Peyer's patch (tissue), 4 donors: Measurements from ENCODE around the gene SURF1.

Experiments used
- CTCF ChIP-seq, 6 experiments: fragments of 450-650 bp in 4 of 6; fragments of 200-600 bp in 2 of 6; sonication (generic) in 1 of 6; IDR thresholded peaks; one replicate each; pipeline ENCODE4 v1.5.1; 2017 to 2019; ENCODE audit warnings: antibody characterized with exemption in 6 of 6, mild to moderate bottlenecking in 3 of 6, moderate library complexity in 1 of 6
- POLR2A ChIP-seq, 2 donors: fragments of 450-650 bp; IDR thresholded peaks; one replicate each; pipeline ENCODE4 v1.5.1; 2017; ENCODE audit warnings: antibody characterized with exemption in 2 of 2, mild to moderate bottlenecking in 2 of 2, moderate library complexity in 2 of 2

- peak in 3 of 6 experiments; percentile 30 to 34 (median 31) for TF ChIP-seq CTCF (IDR thresholded peaks at IDR 0.05)
- no peak for TF ChIP-seq POLR2A (IDR thresholded peaks at IDR 0.05)
Observed at GRCh38 chr9:133359399-133360175, 3.3 kb upstream of the SURF1 start.
